ENCODE measurements around the gene UNKL.

DNA sequence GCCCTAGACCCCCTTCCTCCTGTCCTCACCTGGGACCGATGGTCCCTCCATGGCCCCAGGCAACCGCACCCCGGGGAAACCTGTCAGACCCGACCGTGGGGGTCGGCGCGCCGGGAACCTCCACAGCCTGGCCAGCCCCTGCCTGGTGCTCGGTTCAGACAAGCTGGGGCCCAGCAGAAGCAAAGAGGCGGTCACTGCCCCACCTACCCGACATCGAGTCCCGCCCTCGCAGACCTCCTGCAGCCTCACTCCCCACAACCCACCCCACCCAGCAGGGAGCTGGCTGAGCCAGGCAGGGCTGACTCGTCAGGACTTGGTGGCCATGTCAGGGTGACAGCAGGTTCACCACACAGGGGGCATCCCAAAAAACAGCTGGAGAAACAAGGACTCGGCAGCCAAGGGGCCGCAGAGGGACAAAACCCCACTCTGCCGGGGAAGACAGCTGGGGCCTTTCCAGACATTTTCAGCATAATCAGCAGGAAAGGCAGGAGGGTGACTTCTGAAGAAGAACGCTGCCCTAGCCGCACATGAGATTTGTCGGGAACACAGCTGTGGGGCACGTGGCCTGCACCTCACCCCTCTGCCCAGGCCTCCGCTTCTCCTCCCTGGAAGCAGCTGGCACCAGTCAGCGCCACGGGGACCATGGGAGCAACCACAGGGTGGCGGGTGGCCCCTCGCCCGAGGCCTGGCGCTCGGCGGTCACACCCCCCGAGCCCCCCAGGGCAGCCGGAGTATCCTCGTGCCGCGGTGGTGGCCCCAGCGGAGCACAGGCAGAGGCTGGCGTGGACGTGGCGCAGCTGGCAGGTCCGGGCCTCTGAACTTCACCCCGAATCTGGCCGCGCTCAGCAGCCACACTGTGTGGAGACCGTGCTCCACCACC is 39.8 kb downstream of the UNKL start:
- TF ChIP-seq, protein P1, sequence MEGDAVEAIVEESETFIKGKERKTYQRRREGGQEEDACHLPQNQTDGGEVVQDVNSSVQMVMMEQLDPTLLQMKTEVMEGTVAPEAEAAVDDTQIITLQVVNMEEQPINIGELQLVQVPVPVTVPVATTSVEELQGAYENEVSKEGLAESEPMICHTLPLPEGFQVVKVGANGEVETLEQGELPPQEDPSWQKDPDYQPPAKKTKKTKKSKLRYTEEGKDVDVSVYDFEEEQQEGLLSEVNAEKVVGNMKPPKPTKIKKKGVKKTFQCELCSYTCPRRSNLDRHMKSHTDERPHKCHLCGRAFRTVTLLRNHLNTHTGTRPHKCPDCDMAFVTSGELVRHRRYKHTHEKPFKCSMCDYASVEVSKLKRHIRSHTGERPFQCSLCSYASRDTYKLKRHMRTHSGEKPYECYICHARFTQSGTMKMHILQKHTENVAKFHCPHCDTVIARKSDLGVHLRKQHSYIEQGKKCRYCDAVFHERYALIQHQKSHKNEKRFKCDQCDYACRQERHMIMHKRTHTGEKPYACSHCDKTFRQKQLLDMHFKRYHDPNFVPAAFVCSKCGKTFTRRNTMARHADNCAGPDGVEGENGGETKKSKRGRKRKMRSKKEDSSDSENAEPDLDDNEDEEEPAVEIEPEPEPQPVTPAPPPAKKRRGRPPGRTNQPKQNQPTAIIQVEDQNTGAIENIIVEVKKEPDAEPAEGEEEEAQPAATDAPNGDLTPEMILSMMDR (tag by site-specific recombination; IDR thresholded peaks at IDR 0.05) = no peak
- no peak for TF ChIP-seq ZNF514 (tag by site-specific recombination; IDR thresholded peaks at IDR 0.05)
- TF ChIP-seq ZNF624 (tag by site-specific recombination; IDR thresholded peaks at IDR 0.05) = no peak
- no peak for TF ChIP-seq ZFP37 (tag by site-specific recombination; IDR thresholded peaks at IDR 0.05)
- TF ChIP-seq ZNF146 (tag by site-specific recombination; IDR thresholded peaks at IDR 0.05) = no peak
- TF ChIP-seq, protein P2, sequence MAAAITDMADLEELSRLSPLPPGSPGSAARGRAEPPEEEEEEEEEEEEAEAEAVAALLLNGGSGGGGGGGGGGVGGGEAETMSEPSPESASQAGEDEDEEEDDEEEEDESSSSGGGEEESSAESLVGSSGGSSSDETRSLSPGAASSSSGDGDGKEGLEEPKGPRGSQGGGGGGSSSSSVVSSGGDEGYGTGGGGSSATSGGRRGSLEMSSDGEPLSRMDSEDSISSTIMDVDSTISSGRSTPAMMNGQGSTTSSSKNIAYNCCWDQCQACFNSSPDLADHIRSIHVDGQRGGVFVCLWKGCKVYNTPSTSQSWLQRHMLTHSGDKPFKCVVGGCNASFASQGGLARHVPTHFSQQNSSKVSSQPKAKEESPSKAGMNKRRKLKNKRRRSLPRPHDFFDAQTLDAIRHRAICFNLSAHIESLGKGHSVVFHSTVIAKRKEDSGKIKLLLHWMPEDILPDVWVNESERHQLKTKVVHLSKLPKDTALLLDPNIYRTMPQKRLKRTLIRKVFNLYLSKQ (tag by site-specific recombination; IDR thresholded peaks at IDR 0.05; ENCODE audit: borderline replicate concordance) = no peak
- TF ChIP-seq ZNF792 (tag by site-specific recombination; IDR thresholded peaks at IDR 0.05) = no peak
- TF ChIP-seq, protein P3, sequence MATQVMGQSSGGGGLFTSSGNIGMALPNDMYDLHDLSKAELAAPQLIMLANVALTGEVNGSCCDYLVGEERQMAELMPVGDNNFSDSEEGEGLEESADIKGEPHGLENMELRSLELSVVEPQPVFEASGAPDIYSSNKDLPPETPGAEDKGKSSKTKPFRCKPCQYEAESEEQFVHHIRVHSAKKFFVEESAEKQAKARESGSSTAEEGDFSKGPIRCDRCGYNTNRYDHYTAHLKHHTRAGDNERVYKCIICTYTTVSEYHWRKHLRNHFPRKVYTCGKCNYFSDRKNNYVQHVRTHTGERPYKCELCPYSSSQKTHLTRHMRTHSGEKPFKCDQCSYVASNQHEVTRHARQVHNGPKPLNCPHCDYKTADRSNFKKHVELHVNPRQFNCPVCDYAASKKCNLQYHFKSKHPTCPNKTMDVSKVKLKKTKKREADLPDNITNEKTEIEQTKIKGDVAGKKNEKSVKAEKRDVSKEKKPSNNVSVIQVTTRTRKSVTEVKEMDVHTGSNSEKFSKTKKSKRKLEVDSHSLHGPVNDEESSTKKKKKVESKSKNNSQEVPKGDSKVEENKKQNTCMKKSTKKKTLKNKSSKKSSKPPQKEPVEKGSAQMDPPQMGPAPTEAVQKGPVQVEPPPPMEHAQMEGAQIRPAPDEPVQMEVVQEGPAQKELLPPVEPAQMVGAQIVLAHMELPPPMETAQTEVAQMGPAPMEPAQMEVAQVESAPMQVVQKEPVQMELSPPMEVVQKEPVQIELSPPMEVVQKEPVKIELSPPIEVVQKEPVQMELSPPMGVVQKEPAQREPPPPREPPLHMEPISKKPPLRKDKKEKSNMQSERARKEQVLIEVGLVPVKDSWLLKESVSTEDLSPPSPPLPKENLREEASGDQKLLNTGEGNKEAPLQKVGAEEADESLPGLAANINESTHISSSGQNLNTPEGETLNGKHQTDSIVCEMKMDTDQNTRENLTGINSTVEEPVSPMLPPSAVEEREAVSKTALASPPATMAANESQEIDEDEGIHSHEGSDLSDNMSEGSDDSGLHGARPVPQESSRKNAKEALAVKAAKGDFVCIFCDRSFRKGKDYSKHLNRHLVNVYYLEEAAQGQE (tag by site-specific recombination; IDR thresholded peaks at IDR 0.05) = no peak
- TF ChIP-seq, protein P4, sequence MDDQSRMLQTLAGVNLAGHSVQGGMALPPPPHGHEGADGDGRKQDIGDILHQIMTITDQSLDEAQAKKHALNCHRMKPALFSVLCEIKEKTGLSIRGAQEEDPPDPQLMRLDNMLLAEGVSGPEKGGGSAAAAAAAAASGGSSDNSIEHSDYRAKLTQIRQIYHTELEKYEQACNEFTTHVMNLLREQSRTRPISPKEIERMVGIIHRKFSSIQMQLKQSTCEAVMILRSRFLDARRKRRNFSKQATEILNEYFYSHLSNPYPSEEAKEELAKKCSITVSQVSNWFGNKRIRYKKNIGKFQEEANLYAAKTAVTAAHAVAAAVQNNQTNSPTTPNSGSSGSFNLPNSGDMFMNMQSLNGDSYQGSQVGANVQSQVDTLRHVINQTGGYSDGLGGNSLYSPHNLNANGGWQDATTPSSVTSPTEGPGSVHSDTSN (CRISPR knock-in tag; IDR thresholded peaks at IDR 0.05) = no peak
- no peak for TF ChIP-seq ZNF24 (tag by site-specific recombination; IDR thresholded peaks at IDR 0.05)
- TF ChIP-seq ZNF239 (tag by site-specific recombination; IDR thresholded peaks at IDR 0.05) = no peak
- no peak for TF ChIP-seq ZNF777 (tag by site-specific recombination; IDR thresholded peaks at IDR 0.05; ENCODE audit: borderline replicate concordance)
- TF ChIP-seq ZNF629 (tag by site-specific recombination; IDR thresholded peaks at IDR 0.05) = no peak
